WTC11 (cell line): ENCODE data around the gene RNU1-3.
"Not testable (repeated sequence)": the region's sequence is repeated elsewhere in the genome, so short reads cannot be mapped to it uniquely, and the experiment has no call there.

Experiments
- CREB1 ChIP-seq: sonication (generic); formaldehyde crosslinking; IDR thresholded peaks from 2 replicates; pipeline ENCODE4 v1.8.0; 2023; ENCODE audit warnings: mild to moderate bottlenecking, missing genetic modification reagents
- ESRRA ChIP-seq: sonication (generic); formaldehyde crosslinking; IDR thresholded peaks from 2 replicates; pipeline ENCODE4 v1.8.1; 2022; ENCODE audit warnings: mild to moderate bottlenecking, missing genetic modification reagents, borderline replicate concordance
- HMGA2 ChIP-seq: fragments of 250-450 bp; sonication (Bioruptor Pico); IDR thresholded peaks from 2 replicates; pipeline ENCODE4 v1.4.0; 2021; ENCODE audit warnings: mild to moderate bottlenecking, moderate library complexity
- PRRX2 ChIP-seq: fragments of 250-450 bp; sonication (Bioruptor Pico); IDR thresholded peaks from 2 replicates; pipeline ENCODE4 v1.8.0; 2021; ENCODE audit warnings: mild to moderate bottlenecking
- SMAD3 ChIP-seq: sonication (generic); formaldehyde crosslinking; IDR thresholded peaks from 2 replicates; pipeline ENCODE4 v1.8.0; 2022; ENCODE audit warnings: missing genetic modification reagents, mild to moderate bottlenecking, borderline replicate concordance
- SP1 ChIP-seq: sonication (generic); formaldehyde crosslinking; conservative IDR thresholded peaks from 2 replicates; pipeline ENCODE4 v1.8.1; 2022; ENCODE audit warnings: missing genetic modification reagents
- TF ChIP-seq, protein P1 (sequence below): fragments of 200-600 bp; IDR thresholded peaks from 2 replicates; pipeline ENCODE4 v1.8.0; 2022; ENCODE audit warnings: antibody characterized with exemption
- TF ChIP-seq, protein P2 (sequence below): sonication (generic); formaldehyde crosslinking; IDR thresholded peaks from 2 replicates; pipeline ENCODE4 v1.8.0; 2022; ENCODE audit warnings: mild to moderate bottlenecking, missing genetic modification reagents
- TF ChIP-seq, protein P3 (sequence below): sonication (generic); formaldehyde crosslinking; IDR thresholded peaks from 2 replicates; pipeline ENCODE4 v1.8.0; 2022; ENCODE audit warnings: missing genetic modification reagents
- TF ChIP-seq, protein P4 (sequence below): sonication (generic); formaldehyde crosslinking; IDR thresholded peaks from 2 replicates; pipeline ENCODE4 v1.8.0; 2022; ENCODE audit warnings: mild to moderate bottlenecking, missing genetic modification reagents
- TF ChIP-seq, protein P5 (sequence below): fragments of 250-450 bp; sonication (Bioruptor Pico); IDR thresholded peaks from 2 replicates; pipeline ENCODE4 v2.1.2; 2022; ENCODE audit warnings: mild to moderate bottlenecking, moderate library complexity
- TF ChIP-seq, protein P6 (sequence below): sonication (generic); formaldehyde crosslinking; IDR thresholded peaks from 2 replicates; pipeline ENCODE4 v1.8.1; 2023; ENCODE audit warnings: mild to moderate bottlenecking, moderate library complexity, missing genetic modification reagents
- TF ChIP-seq, protein P7 (sequence below): sonication (generic); formaldehyde crosslinking; IDR thresholded peaks from 2 replicates; pipeline ENCODE4 v1.8.0; 2023; ENCODE audit warnings: missing genetic modification reagents, mild to moderate bottlenecking, borderline replicate concordance

DNA sequence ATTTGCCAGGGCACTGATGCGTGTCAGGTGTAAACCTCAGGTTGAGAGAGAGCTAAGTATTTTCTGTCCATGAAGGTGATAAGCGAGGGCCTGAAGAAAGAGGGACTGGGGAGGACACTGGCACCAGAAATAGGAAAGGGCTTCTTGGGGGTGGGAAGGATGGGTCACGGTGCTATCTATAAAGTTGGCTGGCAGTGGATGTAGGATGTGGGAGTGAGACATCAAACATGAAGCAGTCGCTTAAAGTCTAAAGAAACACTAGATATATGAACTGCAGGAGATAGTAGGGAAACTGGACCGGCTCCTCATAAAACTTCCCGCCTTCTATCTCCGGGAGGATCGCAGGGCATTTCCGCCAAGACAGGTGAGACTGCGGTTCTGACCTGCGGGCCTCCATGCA lies 912 bp downstream of the RNU1-3 start:
- TF ChIP-seq, protein P1, sequence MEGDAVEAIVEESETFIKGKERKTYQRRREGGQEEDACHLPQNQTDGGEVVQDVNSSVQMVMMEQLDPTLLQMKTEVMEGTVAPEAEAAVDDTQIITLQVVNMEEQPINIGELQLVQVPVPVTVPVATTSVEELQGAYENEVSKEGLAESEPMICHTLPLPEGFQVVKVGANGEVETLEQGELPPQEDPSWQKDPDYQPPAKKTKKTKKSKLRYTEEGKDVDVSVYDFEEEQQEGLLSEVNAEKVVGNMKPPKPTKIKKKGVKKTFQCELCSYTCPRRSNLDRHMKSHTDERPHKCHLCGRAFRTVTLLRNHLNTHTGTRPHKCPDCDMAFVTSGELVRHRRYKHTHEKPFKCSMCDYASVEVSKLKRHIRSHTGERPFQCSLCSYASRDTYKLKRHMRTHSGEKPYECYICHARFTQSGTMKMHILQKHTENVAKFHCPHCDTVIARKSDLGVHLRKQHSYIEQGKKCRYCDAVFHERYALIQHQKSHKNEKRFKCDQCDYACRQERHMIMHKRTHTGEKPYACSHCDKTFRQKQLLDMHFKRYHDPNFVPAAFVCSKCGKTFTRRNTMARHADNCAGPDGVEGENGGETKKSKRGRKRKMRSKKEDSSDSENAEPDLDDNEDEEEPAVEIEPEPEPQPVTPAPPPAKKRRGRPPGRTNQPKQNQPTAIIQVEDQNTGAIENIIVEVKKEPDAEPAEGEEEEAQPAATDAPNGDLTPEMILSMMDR = not testable (repeated sequence)
- not testable (repeated sequence) for TF ChIP-seq ESRRA (CRISPR knock-in tag); CREB1 (CRISPR knock-in tag); SMAD3 (CRISPR knock-in tag); SP1 (CRISPR knock-in tag); PRRX2 (CRISPR knock-in tag); HMGA2
- TF ChIP-seq, protein P2, sequence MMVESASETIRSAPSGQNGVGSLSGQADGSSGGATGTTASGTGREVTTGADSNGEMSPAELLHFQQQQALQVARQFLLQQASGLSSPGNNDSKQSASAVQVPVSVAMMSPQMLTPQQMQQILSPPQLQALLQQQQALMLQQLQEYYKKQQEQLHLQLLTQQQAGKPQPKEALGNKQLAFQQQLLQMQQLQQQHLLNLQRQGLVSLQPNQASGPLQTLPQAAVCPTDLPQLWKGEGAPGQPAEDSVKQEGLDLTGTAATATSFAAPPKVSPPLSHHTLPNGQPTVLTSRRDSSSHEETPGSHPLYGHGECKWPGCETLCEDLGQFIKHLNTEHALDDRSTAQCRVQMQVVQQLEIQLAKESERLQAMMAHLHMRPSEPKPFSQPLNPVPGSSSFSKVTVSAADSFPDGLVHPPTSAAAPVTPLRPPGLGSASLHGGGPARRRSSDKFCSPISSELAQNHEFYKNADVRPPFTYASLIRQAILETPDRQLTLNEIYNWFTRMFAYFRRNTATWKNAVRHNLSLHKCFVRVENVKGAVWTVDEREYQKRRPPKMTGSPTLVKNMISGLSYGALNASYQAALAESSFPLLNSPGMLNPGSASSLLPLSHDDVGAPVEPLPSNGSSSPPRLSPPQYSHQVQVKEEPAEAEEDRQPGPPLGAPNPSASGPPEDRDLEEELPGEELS (CRISPR knock-in tag) = not testable (repeated sequence)
- TF ChIP-seq, protein P3, sequence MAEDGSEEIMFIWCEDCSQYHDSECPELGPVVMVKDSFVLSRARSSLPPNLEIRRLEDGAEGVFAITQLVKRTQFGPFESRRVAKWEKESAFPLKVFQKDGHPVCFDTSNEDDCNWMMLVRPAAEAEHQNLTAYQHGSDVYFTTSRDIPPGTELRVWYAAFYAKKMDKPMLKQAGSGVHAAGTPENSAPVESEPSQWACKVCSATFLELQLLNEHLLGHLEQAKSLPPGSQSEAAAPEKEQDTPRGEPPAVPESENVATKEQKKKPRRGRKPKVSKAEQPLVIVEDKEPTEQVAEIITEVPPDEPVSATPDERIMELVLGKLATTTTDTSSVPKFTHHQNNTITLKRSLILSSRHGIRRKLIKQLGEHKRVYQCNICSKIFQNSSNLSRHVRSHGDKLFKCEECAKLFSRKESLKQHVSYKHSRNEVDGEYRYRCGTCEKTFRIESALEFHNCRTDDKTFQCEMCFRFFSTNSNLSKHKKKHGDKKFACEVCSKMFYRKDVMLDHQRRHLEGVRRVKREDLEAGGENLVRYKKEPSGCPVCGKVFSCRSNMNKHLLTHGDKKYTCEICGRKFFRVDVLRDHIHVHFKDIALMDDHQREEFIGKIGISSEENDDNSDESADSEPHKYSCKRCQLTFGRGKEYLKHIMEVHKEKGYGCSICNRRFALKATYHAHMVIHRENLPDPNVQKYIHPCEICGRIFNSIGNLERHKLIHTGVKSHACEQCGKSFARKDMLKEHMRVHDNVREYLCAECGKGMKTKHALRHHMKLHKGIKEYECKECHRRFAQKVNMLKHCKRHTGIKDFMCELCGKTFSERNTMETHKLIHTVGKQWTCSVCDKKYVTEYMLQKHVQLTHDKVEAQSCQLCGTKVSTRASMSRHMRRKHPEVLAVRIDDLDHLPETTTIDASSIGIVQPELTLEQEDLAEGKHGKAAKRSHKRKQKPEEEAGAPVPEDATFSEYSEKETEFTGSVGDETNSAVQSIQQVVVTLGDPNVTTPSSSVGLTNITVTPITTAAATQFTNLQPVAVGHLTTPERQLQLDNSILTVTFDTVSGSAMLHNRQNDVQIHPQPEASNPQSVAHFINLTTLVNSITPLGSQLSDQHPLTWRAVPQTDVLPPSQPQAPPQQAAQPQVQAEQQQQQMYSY (CRISPR knock-in tag) = not testable (repeated sequence)
- TF ChIP-seq, protein P4, sequence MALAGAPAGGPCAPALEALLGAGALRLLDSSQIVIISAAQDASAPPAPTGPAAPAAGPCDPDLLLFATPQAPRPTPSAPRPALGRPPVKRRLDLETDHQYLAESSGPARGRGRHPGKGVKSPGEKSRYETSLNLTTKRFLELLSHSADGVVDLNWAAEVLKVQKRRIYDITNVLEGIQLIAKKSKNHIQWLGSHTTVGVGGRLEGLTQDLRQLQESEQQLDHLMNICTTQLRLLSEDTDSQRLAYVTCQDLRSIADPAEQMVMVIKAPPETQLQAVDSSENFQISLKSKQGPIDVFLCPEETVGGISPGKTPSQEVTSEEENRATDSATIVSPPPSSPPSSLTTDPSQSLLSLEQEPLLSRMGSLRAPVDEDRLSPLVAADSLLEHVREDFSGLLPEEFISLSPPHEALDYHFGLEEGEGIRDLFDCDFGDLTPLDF (CRISPR knock-in tag) = not testable (repeated sequence)
- TF ChIP-seq, protein P5, sequence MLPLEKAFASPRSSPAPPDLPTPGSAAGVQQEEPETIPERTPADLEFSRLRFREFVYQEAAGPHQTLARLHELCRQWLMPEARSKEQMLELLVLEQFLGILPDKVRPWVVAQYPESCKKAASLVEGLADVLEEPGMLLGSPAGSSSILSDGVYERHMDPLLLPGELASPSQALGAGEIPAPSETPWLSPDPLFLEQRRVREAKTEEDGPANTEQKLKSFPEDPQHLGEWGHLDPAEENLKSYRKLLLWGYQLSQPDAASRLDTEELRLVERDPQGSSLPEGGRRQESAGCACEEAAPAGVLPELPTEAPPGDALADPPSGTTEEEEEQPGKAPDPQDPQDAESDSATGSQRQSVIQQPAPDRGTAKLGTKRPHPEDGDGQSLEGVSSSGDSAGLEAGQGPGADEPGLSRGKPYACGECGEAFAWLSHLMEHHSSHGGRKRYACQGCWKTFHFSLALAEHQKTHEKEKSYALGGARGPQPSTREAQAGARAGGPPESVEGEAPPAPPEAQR = not testable (repeated sequence)
- TF ChIP-seq, protein P6, sequence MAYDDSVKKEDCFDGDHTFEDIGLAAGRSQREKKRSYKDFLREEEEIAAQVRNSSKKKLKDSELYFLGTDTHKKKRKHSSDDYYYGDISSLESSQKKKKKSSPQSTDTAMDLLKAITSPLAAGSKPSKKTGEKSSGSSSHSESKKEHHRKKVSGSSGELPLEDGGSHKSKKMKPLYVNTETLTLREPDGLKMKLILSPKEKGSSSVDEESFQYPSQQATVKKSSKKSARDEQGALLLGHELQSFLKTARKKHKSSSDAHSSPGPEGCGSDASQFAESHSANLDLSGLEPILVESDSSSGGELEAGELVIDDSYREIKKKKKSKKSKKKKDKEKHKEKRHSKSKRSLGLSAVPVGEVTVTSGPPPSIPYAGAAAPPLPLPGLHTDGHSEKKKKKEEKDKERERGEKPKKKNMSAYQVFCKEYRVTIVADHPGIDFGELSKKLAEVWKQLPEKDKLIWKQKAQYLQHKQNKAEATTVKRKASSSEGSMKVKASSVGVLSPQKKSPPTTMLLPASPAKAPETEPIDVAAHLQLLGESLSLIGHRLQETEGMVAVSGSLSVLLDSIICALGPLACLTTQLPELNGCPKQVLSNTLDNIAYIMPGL = not testable (repeated sequence)
- TF ChIP-seq, protein P7, sequence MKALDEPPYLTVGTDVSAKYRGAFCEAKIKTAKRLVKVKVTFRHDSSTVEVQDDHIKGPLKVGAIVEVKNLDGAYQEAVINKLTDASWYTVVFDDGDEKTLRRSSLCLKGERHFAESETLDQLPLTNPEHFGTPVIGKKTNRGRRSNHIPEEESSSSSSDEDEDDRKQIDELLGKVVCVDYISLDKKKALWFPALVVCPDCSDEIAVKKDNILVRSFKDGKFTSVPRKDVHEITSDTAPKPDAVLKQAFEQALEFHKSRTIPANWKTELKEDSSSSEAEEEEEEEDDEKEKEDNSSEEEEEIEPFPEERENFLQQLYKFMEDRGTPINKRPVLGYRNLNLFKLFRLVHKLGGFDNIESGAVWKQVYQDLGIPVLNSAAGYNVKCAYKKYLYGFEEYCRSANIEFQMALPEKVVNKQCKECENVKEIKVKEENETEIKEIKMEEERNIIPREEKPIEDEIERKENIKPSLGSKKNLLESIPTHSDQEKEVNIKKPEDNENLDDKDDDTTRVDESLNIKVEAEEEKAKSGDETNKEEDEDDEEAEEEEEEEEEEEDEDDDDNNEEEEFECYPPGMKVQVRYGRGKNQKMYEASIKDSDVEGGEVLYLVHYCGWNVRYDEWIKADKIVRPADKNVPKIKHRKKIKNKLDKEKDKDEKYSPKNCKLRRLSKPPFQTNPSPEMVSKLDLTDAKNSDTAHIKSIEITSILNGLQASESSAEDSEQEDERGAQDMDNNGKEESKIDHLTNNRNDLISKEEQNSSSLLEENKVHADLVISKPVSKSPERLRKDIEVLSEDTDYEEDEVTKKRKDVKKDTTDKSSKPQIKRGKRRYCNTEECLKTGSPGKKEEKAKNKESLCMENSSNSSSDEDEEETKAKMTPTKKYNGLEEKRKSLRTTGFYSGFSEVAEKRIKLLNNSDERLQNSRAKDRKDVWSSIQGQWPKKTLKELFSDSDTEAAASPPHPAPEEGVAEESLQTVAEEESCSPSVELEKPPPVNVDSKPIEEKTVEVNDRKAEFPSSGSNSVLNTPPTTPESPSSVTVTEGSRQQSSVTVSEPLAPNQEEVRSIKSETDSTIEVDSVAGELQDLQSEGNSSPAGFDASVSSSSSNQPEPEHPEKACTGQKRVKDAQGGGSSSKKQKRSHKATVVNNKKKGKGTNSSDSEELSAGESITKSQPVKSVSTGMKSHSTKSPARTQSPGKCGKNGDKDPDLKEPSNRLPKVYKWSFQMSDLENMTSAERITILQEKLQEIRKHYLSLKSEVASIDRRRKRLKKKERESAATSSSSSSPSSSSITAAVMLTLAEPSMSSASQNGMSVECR (CRISPR knock-in tag) = not testable (repeated sequence)
